DMS 273 treated with DMSO at 0.1 percent for 48 hours (cell line): ENCODE data around the gene CRISPLD2.

Source experiments
- DNase-seq: peaks from one replicate; lab custom pipeline; 2025; lab: John Stamatoyannopoulos, UW

Gene CRISPLD2

GRCh38 chr16:84884596-84885341 is 65.0 kb downstream of the CRISPLD2 start:
- DNase-seq = no peak

- no peak for DNase-seq
These were observed 65.6 kb downstream of the CRISPLD2 start for GRCh38 chr16:84885342-84885910.

DNA sequence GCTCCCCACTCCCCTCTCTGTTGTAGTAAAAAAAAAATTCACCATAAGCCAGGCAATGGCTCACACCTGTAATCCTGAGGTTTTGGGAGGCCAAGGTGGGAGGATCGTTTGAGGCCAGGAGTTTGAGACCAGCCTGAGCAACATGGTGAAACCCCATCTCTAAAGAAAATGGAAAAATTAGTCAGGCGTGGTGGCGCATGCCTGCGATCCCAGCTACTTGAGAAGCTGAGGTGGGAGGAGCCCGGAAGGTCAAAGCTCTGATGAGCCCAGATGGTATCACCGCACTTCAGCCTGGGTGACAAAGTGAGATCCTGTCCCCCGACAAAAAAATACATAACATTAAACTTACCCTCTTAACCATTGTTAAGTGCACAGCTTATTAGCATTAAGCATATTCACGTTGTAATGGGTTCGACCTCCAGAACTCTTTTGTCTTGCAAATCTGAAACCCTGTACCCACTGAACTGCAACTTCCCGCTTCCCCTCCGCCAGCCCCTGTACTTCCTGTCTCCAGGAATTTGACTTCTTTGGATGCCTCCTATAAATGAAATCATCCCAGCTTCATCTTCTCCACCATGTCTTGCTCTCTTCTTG is 66.8 kb downstream of the CRISPLD2 start:
- DNase-seq = no peak

GRCh38 chr16:84887207-84887606 is 67.4 kb downstream of the CRISPLD2 start:
- DNase-seq = no peak

DNA sequence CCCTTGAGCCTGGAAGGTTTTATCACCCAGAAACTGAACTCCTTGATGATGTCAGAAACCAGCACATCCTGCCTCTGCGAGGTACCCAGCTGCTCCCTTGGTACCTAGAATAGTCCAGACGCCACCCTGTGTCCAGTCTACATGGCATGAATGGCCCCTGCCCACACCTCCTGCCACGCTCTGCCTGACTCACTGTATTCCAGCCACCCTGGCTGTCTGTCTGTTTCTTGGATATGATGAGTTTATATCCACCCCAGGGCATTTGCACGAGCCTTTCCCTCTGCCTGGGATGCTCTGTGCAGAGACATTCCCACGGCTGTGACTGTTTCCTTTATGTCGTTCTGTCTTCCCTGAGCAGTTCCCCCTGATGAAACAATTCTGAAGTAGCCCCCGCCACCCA is 68.7 kb downstream of the CRISPLD2 start:
- no peak for DNase-seq

DNA sequence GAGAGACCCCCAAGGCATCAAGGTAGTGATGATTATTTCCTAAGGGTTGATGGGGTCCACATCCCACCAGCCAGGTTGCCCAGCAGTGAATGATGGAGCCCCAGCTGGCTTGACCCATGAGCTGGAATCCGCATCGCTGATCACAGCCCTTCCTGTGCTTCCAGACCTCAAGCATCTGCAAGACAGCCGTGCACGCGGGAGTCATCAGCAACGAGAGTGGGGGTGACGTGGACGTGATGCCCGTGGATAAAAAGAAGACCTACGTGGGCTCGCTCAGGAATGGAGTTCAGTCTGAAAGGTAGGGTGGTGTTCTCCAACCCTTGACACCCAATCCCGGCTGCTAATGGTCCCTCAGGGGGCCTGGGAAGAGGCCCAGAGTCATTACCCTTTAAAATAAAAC is 69.3 kb downstream of the CRISPLD2 start:
- DNase-seq = no peak

DNA sequence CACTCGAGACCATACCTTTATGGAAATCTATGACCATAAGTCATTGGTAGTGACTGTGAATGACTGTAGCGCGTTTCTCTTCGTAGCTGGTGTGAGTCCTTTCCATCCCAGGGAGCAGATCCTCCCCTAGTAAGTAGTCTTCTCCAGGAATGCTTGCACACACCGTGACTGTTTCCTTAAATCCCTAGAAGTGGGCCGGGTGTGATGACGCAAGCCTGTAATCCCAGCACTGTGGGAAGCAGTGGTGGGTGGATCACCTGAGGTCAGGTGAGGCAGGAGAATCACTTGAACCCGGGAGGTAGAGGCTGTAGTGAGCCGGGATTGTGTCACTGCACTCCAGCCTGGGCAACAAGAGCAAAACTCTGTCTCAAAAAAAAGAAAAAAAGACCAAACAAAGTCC is 70.6 kb downstream of the CRISPLD2 start:
- no peak for DNase-seq

DNA sequence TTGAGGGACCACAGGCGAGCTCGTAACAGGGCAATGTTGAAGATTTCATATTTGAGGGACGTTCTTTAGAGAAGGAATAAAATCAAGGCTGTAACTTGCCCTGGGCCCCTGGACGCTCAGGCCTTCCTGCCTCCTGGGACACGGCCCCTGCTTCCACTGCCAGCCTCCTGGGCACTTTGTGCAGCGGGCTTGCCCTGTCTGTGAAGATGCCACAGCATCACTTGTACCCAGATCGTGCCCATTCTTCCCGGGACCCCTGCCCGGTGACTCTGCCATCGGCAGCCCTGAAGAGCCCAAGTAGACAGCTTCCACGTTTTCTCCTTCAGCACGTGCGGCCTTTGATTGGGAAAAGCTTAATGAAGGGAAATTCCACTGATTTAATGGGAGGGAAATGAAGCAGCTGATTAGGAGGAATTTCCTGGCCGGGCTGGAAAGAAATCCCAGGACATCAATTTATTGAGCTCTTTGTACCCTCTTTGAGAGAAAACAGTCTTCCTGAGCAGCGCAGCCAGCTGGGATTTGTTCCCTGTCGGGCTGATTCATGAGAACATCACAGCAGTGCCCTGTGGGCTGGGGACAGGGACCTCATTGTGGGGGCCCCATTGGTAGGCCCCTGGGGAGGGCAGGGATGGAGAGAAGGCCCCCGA is 71.5 kb downstream of the CRISPLD2 start:
- DNase-seq = no peak

- no peak for DNase-seq
These were observed 72.3 kb downstream of the CRISPLD2 start for GRCh38 chr16:84892097-84892496.

DNA sequence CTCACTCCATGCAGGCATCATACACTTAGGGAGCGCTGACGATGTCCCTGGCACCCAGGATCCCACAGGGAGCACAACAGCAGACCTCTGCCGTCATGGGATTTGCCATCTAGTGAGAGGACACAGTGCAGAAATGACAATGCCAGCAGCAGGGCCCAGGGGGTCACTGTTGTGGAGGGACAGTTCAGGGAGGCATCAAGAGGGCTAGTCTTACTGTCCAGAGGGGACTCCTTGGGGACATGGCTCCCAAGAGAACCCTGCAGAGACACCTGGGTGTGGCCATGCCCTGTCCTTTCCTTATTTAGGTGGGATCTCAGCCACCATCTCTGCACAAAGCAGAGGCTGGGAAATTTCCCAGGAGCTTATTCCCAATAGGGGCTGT is 73.7 kb downstream of the CRISPLD2 start:
- DNase-seq = no peak

- DNase-seq = no peak
These were observed 74.2 kb downstream of the CRISPLD2 start for GRCh38 chr16:84893849-84894599.

DNA sequence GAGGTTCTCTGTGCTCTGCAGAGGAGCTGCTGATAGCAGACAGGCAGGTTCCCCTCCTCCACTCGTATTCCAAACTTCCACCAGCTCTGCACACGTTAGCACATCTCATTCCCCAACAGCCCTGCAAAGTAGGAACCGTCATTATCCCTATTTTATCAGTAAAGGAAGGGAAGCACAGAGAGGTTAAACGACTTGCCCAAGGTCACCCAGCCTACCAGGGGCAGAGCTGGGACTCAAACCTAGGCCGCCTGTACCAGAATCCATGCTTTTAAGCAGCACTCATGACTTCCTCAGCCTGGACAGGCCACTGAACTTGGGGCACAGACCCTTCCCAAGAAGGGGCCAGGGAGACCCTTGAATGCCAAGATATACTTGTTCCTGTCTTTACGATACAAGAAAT is 75.2 kb downstream of the CRISPLD2 start:
- no peak for DNase-seq

GRCh38 chr16:84896847-84897246 is 77.1 kb downstream of the CRISPLD2 start:
- no peak for DNase-seq

- no peak for DNase-seq
These were observed 78.2 kb downstream of the CRISPLD2 start for GRCh38 chr16:84897911-84898377.

GRCh38 chr16:84898447-84898846 is 78.7 kb downstream of the CRISPLD2 start:
- no peak for DNase-seq

DNA sequence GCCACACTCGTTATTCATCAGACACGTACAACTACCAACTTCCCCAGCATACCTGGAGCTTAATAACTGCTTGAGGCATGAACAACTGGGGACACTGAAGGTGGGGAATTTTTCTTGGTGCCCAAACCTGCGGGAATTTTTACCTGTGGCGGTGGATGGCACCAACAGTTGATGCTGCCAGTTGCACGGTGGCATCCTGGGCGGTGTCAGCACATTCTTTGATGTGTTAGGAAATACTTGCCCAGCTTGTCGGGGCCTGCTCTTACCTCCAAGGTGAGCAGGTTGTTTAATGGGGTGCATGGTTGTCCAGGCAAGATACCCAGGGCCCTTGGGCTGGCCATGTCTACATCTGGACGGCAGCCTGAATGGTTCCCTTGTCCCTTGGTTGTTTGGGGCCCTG is 79.6 kb downstream of the CRISPLD2 start:
- no peak for DNase-seq

DNA sequence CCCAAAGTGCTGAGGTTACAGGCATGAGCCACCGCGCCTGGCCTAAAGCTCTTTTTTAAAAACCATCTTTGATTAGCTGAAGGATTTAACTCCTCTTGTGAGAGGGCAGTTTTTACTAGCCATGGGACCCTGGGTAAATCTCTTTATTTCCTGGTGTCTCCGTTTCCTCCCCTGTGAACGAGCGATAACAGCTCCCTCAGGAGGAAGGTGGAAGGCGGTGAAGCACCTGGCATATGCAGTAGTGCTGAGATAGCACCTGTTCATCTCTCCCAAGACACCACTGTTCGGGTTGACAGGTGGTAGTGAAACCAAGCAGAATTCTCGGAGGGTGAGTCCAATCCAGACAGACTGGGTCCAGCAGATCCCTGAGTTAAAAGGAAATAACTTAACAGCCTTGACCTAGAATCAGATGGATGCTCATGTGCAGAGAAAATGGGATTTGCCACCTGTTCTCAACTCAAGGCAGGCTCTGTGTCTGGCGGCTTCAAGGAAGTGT is 86.2 kb downstream of the CRISPLD2 start:
- no peak for DNase-seq

DNA sequence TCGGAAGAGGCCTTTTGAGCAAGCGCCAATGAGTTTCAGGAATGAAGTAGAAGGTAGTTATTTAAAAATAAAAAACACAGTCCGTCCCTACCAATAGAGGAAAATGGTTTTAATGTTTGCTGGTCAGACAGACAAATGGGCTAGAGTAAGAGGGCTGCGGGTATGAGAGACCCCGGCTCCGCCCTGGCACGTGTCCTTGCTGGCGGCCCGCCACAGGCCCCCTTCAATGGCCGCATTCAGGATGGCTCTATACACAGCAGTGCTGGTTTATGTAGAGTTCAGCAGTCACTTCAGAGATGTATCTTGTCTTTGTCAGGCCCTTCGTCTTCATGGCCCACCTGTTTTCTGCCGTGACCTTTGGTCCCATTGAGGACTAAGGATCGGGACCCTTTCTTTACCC is 87.3 kb downstream of the CRISPLD2 start:
- no peak for DNase-seq

- no peak for DNase-seq
These were observed 87.8 kb downstream of the CRISPLD2 start for GRCh38 chr16:84907575-84907974.

- no peak for DNase-seq
These were observed 89.8 kb downstream of the CRISPLD2 start for GRCh38 chr16:84909476-84910085.

- DNase-seq = no peak
These were observed 91.9 kb downstream of the CRISPLD2 start for GRCh38 chr16:84911486-84912216.
